ENCODE data around the gene INPP5A. TPM values are rescaled to one million over a fixed set of nuclear protein-coding genes. Genes with fewer than 3 reads are reported as not detected.

The INPP5A gene
- total RNA-seq, 4 donors from 2014 or later = 34.8 to 80.8 (median 52.8) TPM

- no peaks in the 10 kb centered on the region for H3K4me1 ChIP-seq
- no peak overlapping the region for H3K4me3 ChIP-seq
- TF ChIP-seq, protein P1, sequence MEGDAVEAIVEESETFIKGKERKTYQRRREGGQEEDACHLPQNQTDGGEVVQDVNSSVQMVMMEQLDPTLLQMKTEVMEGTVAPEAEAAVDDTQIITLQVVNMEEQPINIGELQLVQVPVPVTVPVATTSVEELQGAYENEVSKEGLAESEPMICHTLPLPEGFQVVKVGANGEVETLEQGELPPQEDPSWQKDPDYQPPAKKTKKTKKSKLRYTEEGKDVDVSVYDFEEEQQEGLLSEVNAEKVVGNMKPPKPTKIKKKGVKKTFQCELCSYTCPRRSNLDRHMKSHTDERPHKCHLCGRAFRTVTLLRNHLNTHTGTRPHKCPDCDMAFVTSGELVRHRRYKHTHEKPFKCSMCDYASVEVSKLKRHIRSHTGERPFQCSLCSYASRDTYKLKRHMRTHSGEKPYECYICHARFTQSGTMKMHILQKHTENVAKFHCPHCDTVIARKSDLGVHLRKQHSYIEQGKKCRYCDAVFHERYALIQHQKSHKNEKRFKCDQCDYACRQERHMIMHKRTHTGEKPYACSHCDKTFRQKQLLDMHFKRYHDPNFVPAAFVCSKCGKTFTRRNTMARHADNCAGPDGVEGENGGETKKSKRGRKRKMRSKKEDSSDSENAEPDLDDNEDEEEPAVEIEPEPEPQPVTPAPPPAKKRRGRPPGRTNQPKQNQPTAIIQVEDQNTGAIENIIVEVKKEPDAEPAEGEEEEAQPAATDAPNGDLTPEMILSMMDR (IDR thresholded peaks at IDR 0.05) = no peak
- TF ChIP-seq EP300 (IDR thresholded peaks at IDR 0.05; ENCODE audit: low read depth) (no peak), POLR2A (IDR thresholded peaks at IDR 0.05) (no peak), POLR2AphosphoS5 (IDR thresholded peaks at IDR 0.05) (no peak)
- intact Hi-C loops (cut with DNase I; ENCODE audit: low total_unique reads) = no loop called here
- DNase-seq = no peak
- no peaks in the 10 kb centered on the region for H3K9me3 ChIP-seq
- H3K27me3 ChIP-seq = no peaks in the 10 kb centered on the region
- H3K27ac ChIP-seq = no peak overlapping the region
- no peaks in the 10 kb centered on the region for H3K36me3 ChIP-seq
- in situ Hi-C loops (cut with MboI; ENCODE audit: low pct_ligation_motif_present in 1 of 4, low pct_unique_long_range_greater_than_20kb in 1 of 4, low sequenced_read_pairs in 3 of 4) = no loop called here
- 80 to 100% methylated on average over 1 to 38 of the region's 42 CpGs for whole genome bisulfite sequencing, 2 donors (ENCODE audit: low coverage in 1 of 2)
Observed at GRCh38 chr10:132808383-132809231, 271.0 kb downstream of the INPP5A start.

DNA sequence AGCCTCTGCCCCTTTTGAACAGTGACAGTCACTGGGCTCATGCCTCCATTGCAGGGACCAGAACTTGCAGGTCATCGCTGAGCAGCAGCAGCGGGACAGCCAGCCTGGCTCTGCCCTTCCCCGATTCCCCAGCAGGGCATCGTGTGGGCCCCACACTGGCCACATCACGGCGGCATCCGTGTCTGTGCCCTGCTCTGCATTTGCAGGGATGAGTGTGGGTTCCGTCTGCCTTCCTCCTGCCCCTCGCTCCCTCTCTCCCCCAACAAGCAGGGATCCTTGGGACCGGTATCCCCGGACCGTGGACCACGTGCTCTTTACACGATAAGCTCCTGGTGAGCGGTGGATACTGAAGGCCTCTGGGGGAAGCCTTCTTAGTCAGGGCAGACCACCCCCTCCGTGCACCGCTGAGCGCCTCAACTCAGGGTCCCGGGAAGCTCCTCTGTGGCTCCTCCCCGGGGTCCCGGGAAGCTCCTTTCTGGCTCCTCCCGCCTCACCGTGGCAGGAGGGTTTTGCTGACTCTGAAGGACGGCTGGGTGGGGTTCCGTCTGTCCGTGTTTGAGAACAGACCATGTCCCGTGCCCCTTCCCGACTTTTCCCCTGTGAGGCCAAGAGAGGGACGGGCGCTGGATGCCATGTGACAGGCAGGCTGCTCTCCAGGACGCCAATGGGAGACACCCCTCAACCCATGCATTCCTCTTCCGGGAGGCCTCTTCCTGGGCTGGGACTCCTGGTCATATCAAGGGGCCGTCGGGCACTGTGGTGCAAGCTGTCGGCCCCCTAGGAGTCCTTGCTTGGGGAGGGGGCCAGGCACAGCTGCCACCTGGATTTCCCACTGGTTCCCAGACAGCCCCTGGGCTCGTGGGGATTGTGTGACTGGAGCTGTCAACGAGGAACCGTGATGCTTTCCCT is 271.9 kb downstream of the INPP5A start:
- TF ChIP-seq, protein P1 (IDR thresholded peaks at IDR 0.05) = no peak
- Histone ChIP-seq H3K4me1 (no peaks in the 10 kb centered on the region), H3K27ac (no peak overlapping the region), H3K27me3 (no peaks in the 10 kb centered on the region), H3K4me3 (no peak overlapping the region), H3K9me3 (no peaks in the 10 kb centered on the region), H3K36me3 (no peaks in the 10 kb centered on the region)
- in situ Hi-C loops (cut with MboI; ENCODE audit: low pct_ligation_motif_present in 1 of 4, low pct_unique_long_range_greater_than_20kb in 1 of 4, low sequenced_read_pairs in 3 of 4) = no loop called here
- intact Hi-C loops (cut with DNase I; ENCODE audit: low total_unique reads) = no loop called here
- DNase-seq = no peak
- 85% methylated on average over 38 of the region's 38 CpGs; no CpG with 5 or more reads in 1 of the 2 donors for WGBS, 2 donors (ENCODE audit: low coverage in 1 of 2)

DNA sequence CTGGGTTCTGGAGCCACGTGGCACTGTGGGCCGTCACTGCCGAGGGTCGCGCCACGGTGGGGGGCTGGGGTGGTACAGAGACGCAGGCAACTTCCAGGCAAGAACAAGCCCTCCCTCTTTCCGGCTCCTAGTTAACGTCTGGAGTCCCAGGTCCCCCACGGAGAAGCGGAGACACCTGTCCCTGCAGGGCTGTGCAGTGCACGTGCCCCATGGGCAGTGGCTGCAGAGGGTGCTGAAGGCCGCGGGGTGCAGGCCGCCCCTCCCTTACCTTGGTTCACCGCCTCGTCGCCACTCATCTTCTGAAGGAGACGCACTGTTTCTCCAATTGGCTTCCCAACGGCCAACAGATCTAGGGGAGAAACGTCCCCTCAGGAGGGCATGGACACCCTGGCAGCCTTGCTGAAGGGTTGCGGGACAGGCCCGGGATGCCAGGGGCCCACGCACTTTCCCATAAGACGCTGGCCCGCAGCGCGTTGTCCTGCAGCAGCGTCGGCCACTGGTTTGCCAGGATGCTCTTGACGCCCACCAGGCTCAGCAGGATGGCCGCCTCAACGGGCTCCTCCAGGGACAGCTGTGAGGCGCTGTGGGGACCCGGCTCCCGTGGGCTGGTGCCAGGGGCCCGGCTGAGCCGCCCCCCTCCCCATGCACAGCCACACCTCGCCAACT is 272.7 kb downstream of the INPP5A start:
- DNase-seq = no peak

More for the DNA sequence above, 272.7 kb downstream of the INPP5A start:
- Histone ChIP-seq H3K27me3 (no peaks in the 10 kb centered on the region), H3K9me3 (no peaks in the 10 kb centered on the region), H3K4me3 (no peak overlapping the region), H3K27ac (no peak overlapping the region), H3K36me3 (no peaks in the 10 kb centered on the region), H3K4me1 (no peaks in the 10 kb centered on the region)
- in situ Hi-C loops (cut with MboI; ENCODE audit: low pct_ligation_motif_present in 1 of 4, low pct_unique_long_range_greater_than_20kb in 1 of 4, low sequenced_read_pairs in 3 of 4) = no loop called here
- intact Hi-C loops (cut with DNase I; ENCODE audit: low total_unique reads) = no loop called here
- TF ChIP-seq POLR2AphosphoS5 (IDR thresholded peaks at IDR 0.05) = no peak
- no peak for TF ChIP-seq EP300 (IDR thresholded peaks at IDR 0.05; ENCODE audit: low read depth)
- no peak for TF ChIP-seq POLR2A (IDR thresholded peaks at IDR 0.05)
- TF ChIP-seq, protein P1 (IDR thresholded peaks at IDR 0.05) = no peak
- WGBS, 2 donors (ENCODE audit: low coverage in 1 of 2) = 82% methylated on average over 39 of the region's 39 CpGs; no CpG with 5 or more reads in 1 of the 2 donors

All from transverse colon (tissue), 4 donors.